H9 (cell line): ENCODE data around the gene SYNE3. TPM values are rescaled to one million over a fixed set of nuclear protein-coding genes. Genes with fewer than 3 reads are reported as not detected.

Experiments used
- DNase-seq: peaks from one replicate; pipeline ENCODE4 v3.0.0-alpha.2; 2017
- H2AFZ ChIP-seq: one replicate; pipeline ENCODE4 v1.6.1; 2013; ENCODE audit warnings: mild to moderate bottlenecking, low read length, control low read depth, moderate library complexity
- H2AK5ac ChIP-seq: 2 replicates; pipeline ENCODE4 v1.6.1; 2013; ENCODE audit warnings: low read length, control low read depth, mixed read lengths; ENCODE audit not compliant: insufficient read length
- H2BK120ac ChIP-seq: one replicate; pipeline ENCODE4 v1.6.1; 2013; ENCODE audit warnings: low read depth, mild to moderate bottlenecking, low read length, control low read depth, inconsistent platforms; ENCODE audit not compliant: poor library complexity, severe bottlenecking
- H2BK12ac ChIP-seq: 2 replicates; pipeline ENCODE4 v1.6.1; 2013; ENCODE audit warnings: low read length, control low read depth, mixed read lengths, low read depth; ENCODE audit not compliant: insufficient read length
- H2BK15ac ChIP-seq: 2 replicates; pipeline ENCODE4 v1.6.1; 2013; ENCODE audit warnings: low read depth, low read length, control low read depth
- H2BK20ac ChIP-seq: one replicate; pipeline ENCODE4 v1.6.1; 2013; ENCODE audit warnings: low read depth, mild to moderate bottlenecking, low read length, control low read depth, inconsistent platforms; ENCODE audit not compliant: poor library complexity, severe bottlenecking
- H2BK5ac ChIP-seq: 2 replicates; pipeline ENCODE4 v1.6.1; 2013; ENCODE audit warnings: low read length, control low read depth, mixed read lengths; ENCODE audit not compliant: insufficient read length
- H3K14ac ChIP-seq: 2 replicates; pipeline ENCODE4 v1.6.1; 2013; ENCODE audit warnings: low read length, control low read depth; ENCODE audit not compliant: insufficient read depth
- H3K18ac ChIP-seq: 2 replicates; pipeline ENCODE4 v1.6.1; 2013; ENCODE audit warnings: low read depth, mild to moderate bottlenecking, mixed read lengths, low read length, control low read depth; ENCODE audit not compliant: insufficient read length
- H3K23ac ChIP-seq: 2 replicates; pipeline ENCODE4 v1.6.1; 2013; ENCODE audit warnings: low read length, control low read depth, mixed read lengths, low read depth; ENCODE audit not compliant: insufficient read length
- H3K23me2 ChIP-seq: 2 replicates; pipeline ENCODE4 v1.6.1; 2013; ENCODE audit warnings: low read depth, mild to moderate bottlenecking, mixed read lengths, low read length, control low read depth; ENCODE audit not compliant: insufficient read length, poor library complexity, severe bottlenecking
- H3K27ac ChIP-seq: 2 replicates; pipeline ENCODE4 v1.5.1; 2013; ENCODE audit warnings: low read length, control low read depth, mixed read lengths, low read depth; ENCODE audit not compliant: insufficient read length
- H3K27me3 ChIP-seq: 2 replicates; pipeline ENCODE4 v1.6.1; 2013; ENCODE audit warnings: low read length, control low read depth, inconsistent platforms; ENCODE audit not compliant: insufficient read depth
- H3K4ac ChIP-seq: 2 replicates; pipeline ENCODE4 v1.6.1; 2013; ENCODE audit warnings: low read depth, mild to moderate bottlenecking, control low read depth, inconsistent platforms, low read length, moderate library complexity
- H3K4me1 ChIP-seq: 2 replicates; pipeline ENCODE4 v1.6.1; 2013; ENCODE audit warnings: low read length, control low read depth, inconsistent platforms; ENCODE audit not compliant: insufficient read depth
- H3K4me2 ChIP-seq: 2 replicates; pipeline ENCODE4 v1.6.1; 2013; ENCODE audit warnings: low read length, control low read depth, mixed read lengths; ENCODE audit not compliant: insufficient read length, insufficient read depth
- H3K56ac ChIP-seq: 2 replicates; pipeline ENCODE4 v1.6.1; 2013; ENCODE audit warnings: low read depth, mild to moderate bottlenecking, mixed read lengths, low read length, control low read depth; ENCODE audit not compliant: insufficient read length
- H3K79me1 ChIP-seq: 2 replicates; pipeline ENCODE4 v1.6.1; 2013; ENCODE audit warnings: low read depth, mild to moderate bottlenecking, moderate library complexity, low read length, control low read depth, inconsistent platforms; ENCODE audit not compliant: insufficient read depth, poor library complexity, severe bottlenecking
- H3K79me2 ChIP-seq: 2 replicates; pipeline ENCODE4 v1.6.1; 2013; ENCODE audit warnings: low read length, control low read depth, inconsistent platforms; ENCODE audit not compliant: insufficient read depth
- H3K9ac ChIP-seq: 2 replicates; pipeline ENCODE4 v1.6.1; 2013; ENCODE audit warnings: low read length, control low read depth, mixed read lengths; ENCODE audit not compliant: insufficient read length; ENCODE audit errors: extremely low read depth
- H3K9me3 ChIP-seq: one replicate; pipeline ENCODE4 v1.6.1; 2013; ENCODE audit warnings: low read depth, low read length, inconsistent platforms; ENCODE audit not compliant: control insufficient read depth
- H3T11ph ChIP-seq: one replicate; pipeline ENCODE4 v1.6.1; 2013; ENCODE audit warnings: mild to moderate bottlenecking, low read length, control low read depth, inconsistent platforms
- H4K20me1 ChIP-seq: one replicate; pipeline ENCODE4 v1.6.1; 2013; ENCODE audit not compliant: control insufficient read depth, insufficient read length, insufficient read depth
- H4K5ac ChIP-seq: 2 replicates; pipeline ENCODE4 v1.6.1; 2013; ENCODE audit warnings: low read depth, mild to moderate bottlenecking, mixed read lengths, low read length, control low read depth; ENCODE audit not compliant: insufficient read length
- H4K8ac ChIP-seq: replicated peaks from 2 replicates; pipeline ENCODE4 v1.6.1; 2013; ENCODE audit warnings: low read length, control low read depth, mixed read lengths, low read depth; ENCODE audit not compliant: insufficient read length
- H4K91ac ChIP-seq: 2 replicates; pipeline ENCODE4 v1.6.1; 2013; ENCODE audit warnings: low read depth, mild to moderate bottlenecking, moderate library complexity, mixed read lengths, low read length, control low read depth; ENCODE audit not compliant: insufficient read length
- H3K27ac Mint-ChIP-seq, 3 experiments: 2 replicates in 2 of 3; 3 replicates in 1 of 3; pipeline ENCODE4 v1.8.0; 2020 to 2021; ENCODE audit warnings: mixed read lengths in 3 of 3, mild to moderate bottlenecking in 1 of 3, moderate library complexity in 1 of 3
- H3K27me3 Mint-ChIP-seq: 2 replicates; pipeline ENCODE4 v1.8.0; 2021; ENCODE audit warnings: low read depth, mild to moderate bottlenecking, moderate library complexity, mixed read lengths
- H3K36me3 Mint-ChIP-seq, 3 experiments: 2 replicates in 2 of 3; 3 replicates in 1 of 3; pipeline ENCODE4 v1.8.0; 2020 to 2021; ENCODE audit warnings: low read depth in 3 of 3, mixed read lengths in 3 of 3; ENCODE audit not compliant: insufficient read depth in 1 of 3
- H3K4me1 Mint-ChIP-seq, 2 experiments: 2 replicates each; pipeline ENCODE4 v1.8.0; 2020; ENCODE audit warnings: mixed read lengths in 2 of 2
- H3K4me3 Mint-ChIP-seq, 2 experiments: 2 replicates in 1 of 2; 3 replicates in 1 of 2; pipeline ENCODE4 v1.8.0; 2020 to 2021; ENCODE audit warnings: mild to moderate bottlenecking in 2 of 2, mixed read lengths in 2 of 2, moderate library complexity in 1 of 2
- H3K9me3 Mint-ChIP-seq, 2 experiments: 2 replicates in 1 of 2; 3 replicates in 1 of 2; pipeline ENCODE4 v1.8.0; 2020; ENCODE audit warnings: mild to moderate bottlenecking in 2 of 2, mixed read lengths in 2 of 2, moderate library complexity in 1 of 2
- WGBS: extraction: QIAGEN DNeasy Blood & Tissue Kit; methylation state at CpG from one replicate; pipeline ENCODE4 v1.1.7; 2013; ENCODE audit warnings: missing lambda C conversion rate, low lambda C conversion rate, mixed read lengths; ENCODE audit not compliant: insufficient read length; ENCODE audit errors: extremely low coverage; 5-methylcytosine and 5-hydroxymethylcytosine counted together
- total RNA-seq: library from RNA; stranded (reverse); gene quantifications from 2 replicates; pipeline ENCODE4 v1.2.1, GENCODE V29; 2021
- TF ChIP-seq, protein P1 (sequence below): fragments of 200-600 bp; sonication (generic); conservative IDR thresholded peaks from 3 replicates; pipeline ENCODE4 v1.8.0; 2021; ENCODE audit warnings: antibody characterized with exemption, mild to moderate bottlenecking

Gene SYNE3
- total RNA-seq, 1 experiment from 2014 or later, result 0.11 TPM

DNA sequence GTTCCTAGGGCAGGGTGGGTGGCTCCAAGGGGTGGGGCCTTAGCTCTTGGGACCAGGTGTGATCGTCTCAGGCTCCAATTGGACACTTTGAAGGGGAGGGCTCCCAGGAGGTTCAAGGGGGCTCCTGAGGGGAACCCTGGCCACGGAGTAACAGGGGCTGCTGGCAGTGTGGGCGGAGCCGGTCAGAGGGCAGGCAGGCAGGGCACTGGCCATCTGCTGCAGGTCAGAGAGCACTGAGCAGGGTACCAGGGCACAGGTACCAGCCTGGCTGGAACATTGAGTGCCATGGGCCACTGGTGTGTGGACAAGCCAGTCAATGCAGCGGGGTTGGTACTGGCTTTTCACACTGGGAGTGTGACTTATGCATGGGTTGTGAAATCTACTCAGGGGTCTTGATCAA is 32.2 kb downstream of the SYNE3 start:
- no peak overlapping the region for H2BK15ac ChIP-seq
- H2BK5ac ChIP-seq, result no peak overlapping the region
- no peak overlapping the region for H3T11ph ChIP-seq
- H3K9me3 ChIP-seq, result no peaks in the 10 kb centered on the region
- Mint-ChIP-seq H3K9me3 (no peaks in the 10 kb centered on the region), H3K27ac (no peak overlapping the region), H3K4me1 (peaks cover 25 to 38% of the 10 kb centered on the region in 2 experiments), H3K4me3 (no peak overlapping the region), H3K36me3 (no peaks in the 10 kb centered on the region), H3K27me3 (no peaks in the 10 kb centered on the region; the same call in 1 of the 2 replicates)
- no peak overlapping the region for H4K5ac ChIP-seq
- no peak overlapping the region for H2BK12ac ChIP-seq
- H3K4me2 ChIP-seq, result no peak overlapping the region
- H3K4ac ChIP-seq, result no peak overlapping the region
- H3K56ac ChIP-seq, result no peak overlapping the region
- H3K18ac ChIP-seq, result no peak overlapping the region
- no peak for DNase-seq
- H2BK20ac ChIP-seq, result no peak overlapping the region
- H3K79me2 ChIP-seq, result no peaks in the 10 kb centered on the region
- TF ChIP-seq, protein P1, sequence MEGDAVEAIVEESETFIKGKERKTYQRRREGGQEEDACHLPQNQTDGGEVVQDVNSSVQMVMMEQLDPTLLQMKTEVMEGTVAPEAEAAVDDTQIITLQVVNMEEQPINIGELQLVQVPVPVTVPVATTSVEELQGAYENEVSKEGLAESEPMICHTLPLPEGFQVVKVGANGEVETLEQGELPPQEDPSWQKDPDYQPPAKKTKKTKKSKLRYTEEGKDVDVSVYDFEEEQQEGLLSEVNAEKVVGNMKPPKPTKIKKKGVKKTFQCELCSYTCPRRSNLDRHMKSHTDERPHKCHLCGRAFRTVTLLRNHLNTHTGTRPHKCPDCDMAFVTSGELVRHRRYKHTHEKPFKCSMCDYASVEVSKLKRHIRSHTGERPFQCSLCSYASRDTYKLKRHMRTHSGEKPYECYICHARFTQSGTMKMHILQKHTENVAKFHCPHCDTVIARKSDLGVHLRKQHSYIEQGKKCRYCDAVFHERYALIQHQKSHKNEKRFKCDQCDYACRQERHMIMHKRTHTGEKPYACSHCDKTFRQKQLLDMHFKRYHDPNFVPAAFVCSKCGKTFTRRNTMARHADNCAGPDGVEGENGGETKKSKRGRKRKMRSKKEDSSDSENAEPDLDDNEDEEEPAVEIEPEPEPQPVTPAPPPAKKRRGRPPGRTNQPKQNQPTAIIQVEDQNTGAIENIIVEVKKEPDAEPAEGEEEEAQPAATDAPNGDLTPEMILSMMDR, result no peak
- no peaks in the 10 kb centered on the region for H3K79me1 ChIP-seq
- no peaks in the 10 kb centered on the region for H3K23me2 ChIP-seq
- H4K20me1 ChIP-seq, result no peaks in the 10 kb centered on the region
- no peak overlapping the region for H4K91ac ChIP-seq
- no peak overlapping the region for H3K27ac ChIP-seq
- H4K8ac ChIP-seq, result no peak overlapping the region
- H3K27me3 ChIP-seq, result no peaks in the 10 kb centered on the region
- no peak overlapping the region for H2AFZ ChIP-seq
- no peak overlapping the region for H2BK120ac ChIP-seq
- WGBS, result no CpG with 5 or more reads among the region's 5 CpGs
- H3K14ac ChIP-seq, result no peak overlapping the region
- no peaks in the 10 kb centered on the region for H3K4me1 ChIP-seq
- H3K23ac ChIP-seq, result no peak overlapping the region
- H2AK5ac ChIP-seq, result no peak overlapping the region
- H3K9ac ChIP-seq, result no peak overlapping the region
